Measurements from ENCODE around the gene GABBR2.
"Not testable (repeated sequence)": the region's sequence is repeated elsewhere in the genome, so short reads cannot be mapped to it uniquely, and the experiment has no call there.

Gene GABBR2

GRCh38 chr9:98465799-98466198 is 242.9 kb downstream of the GABBR2 start:
- no peak for DNase-seq

GRCh38 chr9:98464156-98464690 is 244.5 kb downstream of the GABBR2 start:
- DNase-seq: not testable (repeated sequence)

- no peak for DNase-seq
Observed at GRCh38 chr9:98462310-98462709, 246.4 kb downstream of the GABBR2 start.

DNA sequence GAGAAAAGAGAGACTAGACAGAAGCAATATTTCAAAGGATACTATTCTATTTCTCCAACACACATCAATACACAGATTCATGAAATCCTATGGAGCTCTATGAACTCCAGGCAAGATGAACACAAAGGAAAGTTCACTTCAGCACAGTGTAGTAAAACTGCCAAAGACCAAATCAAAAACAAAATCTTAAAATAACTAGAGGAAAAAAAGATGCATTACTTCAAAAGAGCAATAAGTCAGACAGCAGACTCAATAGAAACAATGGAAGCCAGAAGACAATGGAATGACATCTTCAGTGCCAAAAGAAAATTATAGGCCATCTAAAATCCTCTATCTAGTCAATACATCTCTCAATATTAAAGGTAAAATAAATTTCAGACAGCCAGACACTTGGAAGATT is 248.0 kb downstream of the GABBR2 start:
- no peak for DNase-seq

GRCh38 chr9:98457726-98458370 is 250.9 kb downstream of the GABBR2 start:
- no peak for DNase-seq

GRCh38 chr9:98456156-98456613 is 252.6 kb downstream of the GABBR2 start:
- DNase-seq: no peak

- no peak for DNase-seq
Observed at GRCh38 chr9:98455256-98456155, 253.2 kb downstream of the GABBR2 start.

DNA sequence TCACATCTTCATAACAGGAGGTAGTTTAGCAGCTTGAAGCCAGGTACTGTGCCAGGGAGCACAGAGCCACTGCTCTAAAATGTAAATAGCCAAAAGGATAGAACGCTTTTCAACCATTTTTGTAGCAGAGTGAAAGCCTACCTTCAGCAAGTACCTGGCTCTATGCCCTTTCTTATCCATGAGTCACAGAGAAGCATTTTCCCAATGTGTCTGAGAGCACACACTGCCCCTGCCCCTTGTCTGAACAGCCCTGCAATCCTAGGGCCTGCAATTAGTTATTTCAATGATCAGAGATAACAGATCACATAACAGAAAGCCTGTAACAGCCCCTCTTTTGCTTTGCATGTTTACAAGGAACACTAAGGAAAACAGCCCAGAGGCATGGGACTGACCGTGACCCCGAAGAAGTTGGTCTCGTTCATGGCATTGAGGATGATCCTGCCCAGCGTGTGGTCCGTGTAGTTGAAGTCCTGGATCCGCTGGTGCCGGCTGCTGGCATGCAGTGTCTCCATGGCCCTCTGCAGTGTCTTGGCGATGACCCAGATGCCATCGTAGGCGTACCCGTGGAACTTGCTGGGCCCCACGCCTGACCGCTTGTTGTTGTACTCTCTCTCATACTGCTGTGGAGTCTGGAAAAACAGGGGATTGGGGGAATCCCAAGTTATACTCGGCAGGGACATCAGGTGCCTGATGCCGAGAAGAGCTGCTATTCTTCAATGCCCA is 255.0 kb downstream of the GABBR2 start:
- DNase-seq: no peak

DNA sequence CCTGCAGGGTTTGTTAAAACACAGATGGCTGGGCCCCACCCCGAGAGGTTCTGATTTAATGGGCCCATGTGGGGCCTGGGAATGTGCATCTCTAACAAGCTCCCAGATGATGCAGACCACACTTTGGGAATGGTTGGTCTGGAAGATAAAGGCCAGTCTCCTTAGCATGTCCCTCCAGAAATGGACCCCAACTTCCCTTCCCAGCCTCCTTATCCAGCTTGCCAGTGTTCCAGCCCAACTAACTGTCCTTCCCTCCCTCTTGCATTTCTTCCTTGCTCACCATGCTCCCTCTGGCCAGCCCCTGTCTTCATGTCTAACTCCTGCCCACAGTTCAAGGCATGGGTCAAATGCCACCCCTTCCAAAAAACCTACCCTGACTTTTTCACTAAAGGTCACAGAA is 257.2 kb downstream of the GABBR2 start:
- DNase-seq: no peak

DNA sequence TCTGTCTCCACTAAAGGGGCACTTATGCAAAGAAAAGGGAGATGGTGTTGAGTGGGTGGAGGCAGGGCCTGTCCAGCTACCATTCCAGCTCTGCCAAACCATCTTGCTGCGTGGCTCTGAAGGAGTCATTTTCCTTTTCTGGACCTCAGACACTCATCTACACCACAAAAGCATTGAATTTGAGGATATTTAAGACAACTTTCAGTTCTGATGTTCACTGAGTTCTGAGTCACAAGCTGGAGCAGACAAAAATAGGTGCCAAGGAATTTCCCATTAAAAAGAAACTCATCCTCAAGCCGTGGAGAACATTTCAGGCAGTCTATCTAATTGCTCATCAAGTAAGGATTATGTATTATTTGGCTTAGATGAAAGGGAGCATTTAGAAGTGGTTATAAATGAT is 258.2 kb downstream of the GABBR2 start:
- no peak for DNase-seq

DNA sequence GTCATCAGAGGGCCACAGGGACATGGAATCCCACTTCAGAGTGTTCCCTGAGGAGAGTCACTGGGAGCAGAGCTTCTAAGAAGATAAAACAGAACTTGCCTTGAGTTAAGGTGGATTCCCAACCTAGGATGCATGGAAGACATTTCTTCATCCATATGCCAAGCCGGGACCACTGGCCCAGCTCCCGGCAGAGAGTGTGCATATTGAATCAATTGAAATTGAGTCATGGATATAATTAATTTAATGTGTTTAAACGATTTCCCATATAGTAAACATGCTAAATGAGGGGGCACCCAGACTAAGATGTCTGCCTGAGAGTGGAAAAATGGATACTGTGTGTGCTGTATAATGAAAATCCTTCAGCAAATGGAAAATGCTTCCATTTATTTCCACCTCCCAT is 258.9 kb downstream of the GABBR2 start:
- no peak for DNase-seq

GRCh38 chr9:98445576-98445975 is 263.2 kb downstream of the GABBR2 start:
- DNase-seq: no peak

- no peak for DNase-seq
Observed at GRCh38 chr9:98444601-98445000, 264.1 kb downstream of the GABBR2 start.

DNA sequence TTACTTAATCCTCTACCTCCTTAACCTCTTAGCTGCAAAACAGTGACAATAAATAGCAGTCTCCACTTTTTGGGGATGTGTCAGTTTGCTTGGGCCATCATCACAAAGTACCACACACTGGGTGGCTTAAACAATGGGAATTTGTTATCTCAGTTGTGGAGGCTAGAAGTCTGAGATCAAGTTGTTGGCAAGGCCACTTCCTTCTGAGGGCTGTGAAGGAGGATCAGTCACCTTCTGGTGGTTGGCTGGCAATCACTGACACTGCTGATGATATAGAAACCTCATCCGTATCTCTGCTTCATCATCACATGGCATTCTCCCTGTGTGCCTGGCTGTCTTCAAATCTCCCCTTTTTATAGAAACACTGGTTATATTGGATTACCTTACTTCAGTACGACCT is 266.2 kb downstream of the GABBR2 start:
- no peak for DNase-seq

GRCh38 chr9:98442114-98442513 is 266.6 kb downstream of the GABBR2 start:
- no peak for DNase-seq

DNA sequence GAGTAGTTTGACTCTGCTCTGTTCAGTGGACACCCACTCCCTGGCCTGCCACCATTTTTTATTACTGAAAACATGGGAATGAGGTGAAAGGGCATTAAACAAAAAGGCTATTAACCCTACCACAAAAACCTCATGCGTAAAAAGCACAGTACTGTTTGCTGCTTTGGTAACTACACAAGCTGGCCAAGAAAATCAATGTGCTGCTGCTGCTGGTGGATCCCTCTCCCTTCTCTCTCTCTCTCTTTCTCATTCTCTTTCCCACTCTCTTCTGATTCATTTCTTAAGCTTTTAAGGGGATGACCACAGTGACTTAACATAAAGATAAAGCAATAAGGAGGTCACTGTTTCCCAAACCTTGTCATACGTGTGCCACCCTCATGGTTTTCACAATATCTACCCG is 270.1 kb downstream of the GABBR2 start:
- DNase-seq: no peak

- DNase-seq: no peak
Observed at GRCh38 chr9:98437458-98438034, 271.2 kb downstream of the GABBR2 start.

- no peak for DNase-seq
Observed at GRCh38 chr9:98432960-98433359, 275.8 kb downstream of the GABBR2 start.

DNA sequence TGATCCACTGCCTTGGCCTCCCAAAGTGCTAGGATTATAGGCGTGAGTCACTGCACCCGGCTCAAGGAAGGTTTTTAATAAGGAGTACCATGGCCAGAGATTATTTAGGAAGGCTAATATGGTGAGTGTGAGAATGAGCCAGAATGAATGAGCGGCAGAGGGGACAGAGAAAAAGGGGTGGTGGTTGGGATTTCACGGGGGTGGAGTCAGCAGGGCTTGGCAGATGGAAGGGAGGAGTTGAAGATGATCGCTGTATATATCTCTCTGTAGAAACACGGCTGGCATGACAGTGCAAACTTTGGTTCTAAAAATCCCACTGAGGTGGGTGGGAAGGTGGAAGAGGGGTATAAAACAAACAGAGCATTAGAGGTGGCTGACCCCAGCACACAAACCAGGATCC is 276.6 kb downstream of the GABBR2 start:
- DNase-seq: no peak

- DNase-seq: no peak
Observed at GRCh38 chr9:98430535-98431292, 278.0 kb downstream of the GABBR2 start.

DNA sequence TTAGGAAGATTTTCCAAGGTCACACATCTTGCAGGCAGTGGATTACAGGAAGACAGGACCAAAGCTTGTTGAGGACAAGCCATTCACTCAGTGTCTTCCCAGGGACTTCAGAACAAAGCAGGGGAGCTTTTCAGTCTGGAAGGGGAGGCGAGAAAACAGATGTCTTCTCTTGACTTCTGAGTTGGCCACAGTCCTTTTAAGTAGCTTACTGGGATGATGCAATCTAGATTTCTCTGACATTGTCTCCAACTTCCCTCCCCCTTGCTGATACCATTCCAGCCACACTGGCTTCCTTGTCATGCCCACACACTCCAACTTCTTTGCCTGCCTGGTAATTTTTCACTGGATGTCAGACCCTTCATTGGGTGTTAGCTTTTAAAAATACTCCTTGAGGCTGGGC is 279.1 kb downstream of the GABBR2 start:
- DNase-seq: no peak

DNA sequence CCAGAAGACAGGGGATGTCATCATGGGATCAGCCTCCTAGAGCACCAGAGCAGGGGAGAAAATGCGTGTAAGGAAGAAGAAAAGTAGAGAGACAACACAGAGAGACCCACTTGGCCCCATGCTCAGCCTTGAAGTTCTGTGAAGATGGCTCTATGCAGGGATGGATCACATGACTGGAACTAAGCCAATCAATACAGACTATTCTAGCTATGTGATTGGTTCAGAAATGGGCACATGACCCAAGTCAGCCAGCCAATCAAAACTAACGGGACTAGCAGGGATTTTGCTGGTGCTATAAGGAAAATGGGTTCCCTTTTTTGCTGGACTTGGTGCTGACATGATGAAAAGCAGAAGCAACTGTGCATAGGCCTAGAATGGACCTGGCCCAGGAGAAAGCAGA is 280.3 kb downstream of the GABBR2 start:
- DNase-seq: no peak
